NB4 (cell line): ENCODE data around the gene TTBK2.

Source experiments
- DNase-seq: peaks from one replicate; pipeline ENCODE4 v3.0.0; 2010; ENCODE audit warnings: low read depth
- H3K4me3 ChIP-seq: one replicate; pipeline ENCODE4 v1.5.1; 2011; ENCODE audit warnings: mild to moderate bottlenecking, low read depth, low read length, moderate library complexity
- CTCF ChIP-seq: IDR thresholded peaks from one replicate; pipeline ENCODE4 v1.5.1; 2012; ENCODE audit warnings: low read depth, low read length
- MAX ChIP-seq: IDR thresholded peaks from 2 replicates; pipeline ENCODE4 v1.6.1; 2011; ENCODE audit warnings: low read depth, low read length
- MYC ChIP-seq: IDR thresholded peaks from 2 replicates; pipeline ENCODE4 v1.6.1; 2011; ENCODE audit warnings: low read depth, low read length
- POLR2A ChIP-seq: IDR thresholded peaks from 2 replicates; pipeline ENCODE4 v1.6.1; 2011; ENCODE audit warnings: mild to moderate bottlenecking; ENCODE audit not compliant: insufficient read length; ENCODE audit errors: extremely low read depth

Gene TTBK2

DNA sequence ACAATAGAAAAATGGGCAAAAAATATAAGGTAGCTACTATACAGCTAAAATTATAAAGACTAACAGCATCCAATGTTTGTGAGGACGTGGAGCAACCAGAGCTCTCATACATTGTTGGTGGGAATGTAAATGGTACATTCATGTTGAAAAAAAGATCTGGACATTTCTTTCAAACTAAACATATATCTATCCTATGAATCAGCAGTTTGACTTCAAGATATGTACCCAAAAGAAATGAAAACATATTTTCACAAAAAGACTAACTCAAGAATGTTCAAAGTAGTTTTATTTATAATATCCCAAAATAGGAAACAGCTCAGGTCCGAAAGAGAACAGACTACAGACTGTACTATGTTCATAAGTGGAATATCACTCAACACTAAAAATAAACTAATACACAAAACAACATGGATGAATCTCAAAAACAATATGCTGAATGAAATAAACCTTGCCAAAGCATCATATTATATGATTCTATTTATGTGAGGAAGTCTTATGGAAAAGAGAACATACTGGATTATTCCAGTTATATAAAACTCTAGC is 8.8 kb upstream of the TTBK2 start:
- no peak overlapping the region for H3K4me3 ChIP-seq
- TF ChIP-seq MAX (no peak), POLR2A (no peak), CTCF (no peak), MYC (no peak)
- no peak for DNase-seq

DNA sequence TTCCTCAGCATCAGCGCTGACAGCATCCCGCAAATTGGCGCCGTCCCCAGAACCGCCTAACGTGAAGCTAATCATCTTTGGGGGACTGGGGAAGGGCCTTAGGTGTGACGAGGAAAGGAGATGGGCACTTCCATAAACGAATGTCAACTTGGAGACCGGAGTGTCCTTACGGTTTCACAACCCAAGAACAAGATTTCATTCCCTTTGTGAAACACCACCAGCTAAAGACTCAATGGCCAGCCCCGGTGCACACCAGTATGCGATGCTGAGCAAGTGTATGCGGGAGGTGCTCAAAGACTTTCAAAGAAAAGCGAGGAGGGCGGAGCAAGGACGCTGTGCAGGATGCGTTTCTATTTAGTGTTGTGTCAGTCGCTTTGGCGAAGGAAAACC is 759 bp upstream of the TTBK2 start:
- peak overlapping the region; percentile 45 for H3K4me3 ChIP-seq
- DNase-seq = no peak
- no peak for TF ChIP-seq POLR2A
- TF ChIP-seq MAX = no peak
- TF ChIP-seq CTCF = no peak
- no peak for TF ChIP-seq MYC

DNA sequence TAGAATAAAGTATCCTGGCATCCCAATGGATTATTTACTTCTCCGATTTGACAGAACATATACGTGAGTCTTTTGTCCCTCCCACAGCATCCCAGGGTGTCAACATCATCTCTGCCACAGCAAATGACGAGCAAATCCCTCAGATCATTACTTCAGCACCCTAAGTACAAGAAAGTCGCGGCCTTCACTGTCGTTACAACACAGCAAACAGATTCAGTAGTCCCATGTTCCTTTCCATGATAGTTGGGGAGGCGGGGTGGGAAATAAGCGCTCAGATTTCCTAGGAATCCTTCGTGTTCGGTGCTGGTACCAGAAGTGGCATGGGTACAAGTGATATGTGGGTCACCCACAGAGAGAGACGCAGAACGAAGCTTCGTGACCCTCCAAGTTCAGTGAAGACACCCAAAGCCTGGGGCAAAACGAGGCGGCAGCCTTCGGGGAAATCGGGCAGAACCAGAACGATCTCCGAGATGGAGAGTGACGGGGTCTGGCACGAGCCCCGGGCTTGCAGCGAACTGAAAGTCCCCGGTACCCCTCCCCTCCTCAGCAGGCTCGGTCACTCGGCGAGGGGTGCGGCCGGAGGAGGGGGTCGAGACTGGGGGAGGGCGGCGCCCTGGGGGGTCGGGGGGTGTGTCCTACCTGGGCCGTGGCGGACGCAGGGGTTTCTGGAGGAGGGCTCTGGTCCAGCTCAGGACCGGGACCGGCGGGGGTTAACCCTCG is 619 bp downstream of the TTBK2 start:
- peak; percentile 70 for DNase-seq
- H3K4me3 ChIP-seq = peak overlapping the region; percentile 79
- TF ChIP-seq POLR2A (no peak), MAX (peak; percentile 29; the same call in 1 of the 2 replicates), MYC (no peak), CTCF (no peak)

DNA sequence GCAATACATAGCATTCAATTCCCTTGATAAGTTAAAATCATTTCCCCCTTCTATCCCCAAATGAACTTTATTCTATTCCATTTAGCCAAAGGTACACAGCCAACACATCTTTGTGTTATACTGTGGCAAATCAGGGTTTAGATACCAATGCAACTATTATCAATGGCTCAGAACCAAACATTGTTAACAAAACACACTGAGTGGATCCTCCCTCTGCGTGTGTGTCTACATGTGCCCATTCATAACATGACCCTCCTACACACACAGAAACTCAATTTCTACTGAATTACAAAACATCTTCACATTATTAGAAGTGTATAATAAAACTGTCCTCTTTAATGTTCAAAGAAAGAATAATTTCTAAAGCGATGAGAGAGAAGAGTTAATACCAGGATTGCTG is 1.3 kb downstream of the TTBK2 start:
- DNase-seq = no peak
- peak overlapping the region; percentile 79 for H3K4me3 ChIP-seq
- TF ChIP-seq MAX (no peak), MYC (no peak), CTCF (no peak), POLR2A (no peak)

DNA sequence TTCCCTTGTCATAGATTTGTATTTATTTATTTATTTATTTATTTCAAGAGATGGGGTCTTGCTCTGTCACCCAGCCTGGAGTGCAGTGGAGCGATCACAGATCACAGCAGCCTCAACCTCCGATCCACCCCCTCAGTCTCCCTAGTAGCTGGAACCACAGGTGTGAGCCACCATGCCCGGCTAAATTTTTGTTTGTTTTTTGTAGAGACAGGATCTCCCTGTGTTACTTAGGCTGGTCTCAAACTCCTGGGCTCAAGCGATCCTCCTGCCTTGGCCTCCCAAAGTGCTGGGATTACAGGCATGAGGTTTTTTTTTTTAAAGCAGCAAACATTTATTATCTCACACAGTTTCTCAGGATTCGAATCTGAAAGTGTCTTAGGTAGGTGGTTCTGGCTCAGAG is 2.5 kb downstream of the TTBK2 start:
- TF ChIP-seq POLR2A (no peak), MAX (no peak), MYC (no peak), CTCF (no peak)
- no peak for DNase-seq
- H3K4me3 ChIP-seq = no peak overlapping the region
